ENCODE data around the gene NDUFS2.
A peak's percentile ranks its signal among the peaks of the same experiment; 100 is the strongest.

Gene NDUFS2

GRCh38 chr1:161172776-161173376 is 29.3 kb upstream of the NDUFS2 start:
- DNase-seq (ENCODE audit: low read depth): no peak

- no peak for DNase-seq (ENCODE audit: low read depth)
These were observed 28.5 kb upstream of the NDUFS2 start for GRCh38 chr1:161173711-161174110.

GRCh38 chr1:161174911-161175310 is 27.3 kb upstream of the NDUFS2 start:
- no peak for DNase-seq (ENCODE audit: low read depth)

GRCh38 chr1:161175771-161176453 is 26.3 kb upstream of the NDUFS2 start:
- DNase-seq (ENCODE audit: low read depth): no peak

GRCh38 chr1:161176468-161177111 is 25.6 kb upstream of the NDUFS2 start:
- no peak for DNase-seq (ENCODE audit: low read depth)

GRCh38 chr1:161177112-161177935 is 24.8 kb upstream of the NDUFS2 start, which contains the start of gene B4GALT3:
B4GALT3 (minus strand) TSS chr1:161177507; CDS start chr1:161176060, 1,447 bp downstream.
- peak; percentile 97 for DNase-seq (ENCODE audit: low read depth)

- DNase-seq (ENCODE audit: low read depth): no peak
These were observed 24.3 kb upstream of the NDUFS2 start for GRCh38 chr1:161177936-161178244.

GRCh38 chr1:161179698-161180097 is 22.5 kb upstream of the NDUFS2 start:
- no peak for DNase-seq (ENCODE audit: low read depth)

- DNase-seq (ENCODE audit: low read depth): no peak
These were observed 21.5 kb upstream of the NDUFS2 start for GRCh38 chr1:161180639-161181038.

GRCh38 chr1:161182214-161182613 is 20.0 kb upstream of the NDUFS2 start:
- DNase-seq (ENCODE audit: low read depth): no peak

- DNase-seq (ENCODE audit: low read depth): no peak
These were observed 16.9 kb upstream of the NDUFS2 start for GRCh38 chr1:161185282-161185682.

GRCh38 chr1:161185732-161186311 is 16.3 kb upstream of the NDUFS2 start:
- no peak for DNase-seq (ENCODE audit: low read depth)

GRCh38 chr1:161187311-161187710 is 14.9 kb upstream of the NDUFS2 start:
- DNase-seq (ENCODE audit: low read depth): no peak

GRCh38 chr1:161188381-161188780 is 13.8 kb upstream of the NDUFS2 start:
- DNase-seq (ENCODE audit: low read depth): no peak

- no peak for DNase-seq (ENCODE audit: low read depth)
These were observed 13.1 kb upstream of the NDUFS2 start for GRCh38 chr1:161189036-161189435.

- DNase-seq (ENCODE audit: low read depth): no peak
These were observed 11.1 kb upstream of the NDUFS2 start for GRCh38 chr1:161190962-161191521.

GRCh38 chr1:161191971-161192370 is 10.2 kb upstream of the NDUFS2 start:
- DNase-seq (ENCODE audit: low read depth): no peak

GRCh38 chr1:161192476-161193465 is 9.4 kb upstream of the NDUFS2 start:
- no peak for DNase-seq (ENCODE audit: low read depth)

- no peak for DNase-seq (ENCODE audit: low read depth)
These were observed 8.5 kb upstream of the NDUFS2 start for GRCh38 chr1:161193561-161194235.

- DNase-seq (ENCODE audit: low read depth): no peak
These were observed 7.0 kb upstream of the NDUFS2 start for GRCh38 chr1:161195171-161195570.
